Raji (cell line): ENCODE results near the gene FAM117A.

Experiments
- POLR2A ChIP-seq: IDR thresholded peaks from 2 replicates; pipeline ENCODE4 v1.6.1; 2011; ENCODE audit warnings: low read depth, low read length, control low read depth; ENCODE audit not compliant: insufficient read depth

FAM117A gene

DNA sequence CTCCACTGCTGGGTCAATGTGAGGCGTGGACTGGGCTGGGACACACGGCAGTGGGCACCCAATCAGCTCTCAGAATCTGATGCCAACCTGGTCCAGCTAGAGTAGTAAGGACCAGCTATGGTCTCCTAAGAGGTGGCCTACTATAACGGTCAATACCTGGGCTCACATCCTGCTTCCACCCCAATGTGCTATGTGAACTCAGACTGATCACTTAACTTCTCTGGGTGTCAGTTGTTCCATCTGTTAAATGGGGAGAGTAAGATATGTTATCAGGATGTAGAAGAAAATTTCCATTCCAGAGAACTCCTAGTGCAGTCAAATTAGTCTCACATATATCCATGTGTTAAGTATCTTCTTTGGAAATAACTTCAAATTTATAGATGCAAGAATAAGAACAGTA, 14.2 kb downstream of the FAM117A start:
- no peak for TF ChIP-seq POLR2A

DNA sequence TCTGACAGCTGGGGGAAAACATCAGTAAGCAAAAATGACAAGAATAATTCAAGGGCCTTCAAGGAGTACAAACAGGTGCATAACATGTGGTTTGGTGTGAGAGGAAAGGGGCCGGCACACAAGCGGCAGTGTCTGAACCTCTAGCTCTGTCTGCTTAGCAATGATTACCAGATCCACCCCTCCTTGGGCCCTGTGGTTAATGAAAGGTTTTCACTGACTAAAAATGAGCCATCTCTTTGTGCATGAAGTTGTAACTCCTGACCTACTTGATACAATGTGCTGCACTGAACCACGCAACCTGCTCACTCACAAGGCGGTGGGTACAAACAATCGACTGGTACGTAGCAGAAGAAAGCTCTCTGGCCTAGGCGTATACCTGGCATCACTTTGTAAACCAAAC, 15.1 kb downstream of the FAM117A start:
- 0 out of 2 replicates have a peak, but pooled peaks have one; percentile 19 for TF ChIP-seq POLR2A

DNA sequence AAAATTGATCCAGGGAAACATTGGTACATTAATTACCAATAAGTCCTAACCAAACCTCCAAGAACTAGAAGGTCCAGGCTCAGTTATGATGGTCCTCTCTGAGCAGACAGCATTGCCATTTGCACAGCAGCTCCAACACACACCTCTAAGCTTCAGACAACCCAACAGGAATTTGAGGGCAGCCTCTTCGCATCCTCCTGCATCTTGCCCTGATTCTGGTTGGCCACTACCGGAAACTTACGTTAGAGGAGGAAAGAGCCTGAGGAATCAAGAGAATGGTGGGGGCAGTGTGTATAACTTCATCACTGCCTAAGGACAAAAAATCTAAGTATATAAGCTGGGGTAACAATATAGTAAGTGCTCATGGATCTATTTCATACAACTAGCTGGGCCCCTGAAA, 15.7 kb downstream of the FAM117A start:
- no peak for TF ChIP-seq POLR2A

DNA sequence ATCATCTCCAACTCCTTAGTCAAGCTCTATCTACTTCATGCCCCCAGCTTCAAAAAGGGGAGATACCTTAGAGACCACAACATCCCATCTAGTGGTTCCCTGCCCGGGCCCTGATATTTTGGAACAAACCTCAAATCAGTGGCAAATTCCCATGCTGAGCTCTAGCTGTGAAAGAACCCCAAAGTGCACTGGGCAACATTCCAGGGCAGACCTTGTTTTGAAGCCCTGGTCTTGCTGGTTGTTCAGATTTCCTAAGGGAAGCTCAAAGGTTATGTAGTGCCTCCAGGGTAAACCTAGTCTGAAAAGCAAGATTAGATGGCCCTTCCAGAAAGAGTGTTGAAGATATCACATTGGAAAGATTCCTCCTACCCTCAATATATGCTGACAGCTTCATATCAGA, 16.3 kb downstream of the FAM117A start:
- TF ChIP-seq POLR2A, result no peak

DNA sequence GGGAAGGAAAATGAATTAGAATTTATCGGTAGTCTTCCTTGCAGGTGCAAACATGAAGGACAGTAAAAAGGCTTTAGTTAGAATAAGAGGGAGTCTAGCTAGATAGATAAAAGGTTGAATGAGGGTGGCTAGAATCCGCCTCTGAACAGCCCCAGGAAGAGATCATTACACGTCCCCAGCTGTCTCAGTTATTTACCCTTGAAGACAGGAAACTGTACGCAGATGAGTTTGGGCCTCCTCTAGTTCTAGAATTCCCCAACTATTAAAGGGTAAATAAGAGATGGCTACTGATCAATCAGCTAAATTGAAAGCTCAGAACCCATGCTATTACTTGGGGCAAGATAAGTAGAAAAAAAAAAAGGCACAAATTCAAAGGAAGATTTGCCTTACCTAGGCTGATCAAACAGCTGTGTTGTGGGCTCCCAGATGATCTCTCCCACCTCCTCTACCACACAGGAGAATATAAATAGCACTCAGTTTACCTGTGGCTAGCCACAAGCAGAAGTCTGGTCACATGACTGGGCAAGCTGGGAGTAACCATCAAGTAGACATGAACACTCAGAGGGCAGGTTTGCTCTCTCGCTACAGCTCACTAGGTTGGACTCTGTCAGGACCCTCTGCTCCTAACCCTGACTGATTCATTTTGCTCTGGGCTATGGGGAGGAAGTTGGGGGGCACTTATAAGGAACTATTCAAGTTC, 17.0 kb downstream of the FAM117A start:
- peak; percentile 54 for TF ChIP-seq POLR2A

DNA sequence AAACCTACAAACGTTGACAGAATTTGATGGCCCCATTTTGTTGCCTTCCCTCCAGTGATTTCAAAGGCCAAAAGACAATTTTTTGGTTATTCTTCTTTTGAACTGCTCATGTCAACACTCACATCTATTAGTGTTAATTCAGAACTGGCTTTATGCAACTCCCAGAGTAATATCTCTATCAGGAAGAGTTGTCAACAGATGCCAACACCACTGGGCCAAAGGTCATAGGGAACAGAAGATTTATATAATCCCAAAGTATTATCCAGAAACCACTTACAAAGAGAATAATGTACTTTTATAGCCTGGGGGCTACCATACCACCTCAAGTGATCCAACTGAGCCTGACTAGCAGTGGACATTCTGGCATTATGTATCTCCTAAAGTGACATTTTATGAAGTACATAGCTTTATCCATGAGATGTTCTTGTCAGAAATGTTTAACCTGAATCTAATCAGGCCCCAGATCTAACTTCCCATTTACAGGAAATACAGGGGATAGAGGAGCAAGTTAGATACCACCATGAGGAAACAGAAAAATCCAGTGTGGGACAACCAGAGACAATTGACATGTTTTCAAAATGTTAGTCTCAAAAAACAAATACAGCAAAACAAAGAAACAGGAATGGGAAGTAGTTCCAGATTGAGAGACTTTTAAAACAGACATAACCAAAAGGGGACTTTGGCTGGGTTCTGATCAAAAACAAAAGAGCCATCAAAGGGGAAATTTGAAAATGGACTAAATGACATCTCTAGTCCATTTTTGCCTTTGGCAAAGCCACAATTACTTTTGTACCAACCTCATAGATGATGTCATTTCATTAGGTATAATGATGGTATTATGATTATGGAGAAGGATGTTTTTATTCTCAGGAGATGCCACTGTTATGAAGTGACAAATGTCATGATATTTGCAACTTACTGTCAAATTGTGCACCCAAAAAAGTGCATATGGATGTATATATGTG, 18.5 kb downstream of the FAM117A start:
- no peak for TF ChIP-seq POLR2A

DNA sequence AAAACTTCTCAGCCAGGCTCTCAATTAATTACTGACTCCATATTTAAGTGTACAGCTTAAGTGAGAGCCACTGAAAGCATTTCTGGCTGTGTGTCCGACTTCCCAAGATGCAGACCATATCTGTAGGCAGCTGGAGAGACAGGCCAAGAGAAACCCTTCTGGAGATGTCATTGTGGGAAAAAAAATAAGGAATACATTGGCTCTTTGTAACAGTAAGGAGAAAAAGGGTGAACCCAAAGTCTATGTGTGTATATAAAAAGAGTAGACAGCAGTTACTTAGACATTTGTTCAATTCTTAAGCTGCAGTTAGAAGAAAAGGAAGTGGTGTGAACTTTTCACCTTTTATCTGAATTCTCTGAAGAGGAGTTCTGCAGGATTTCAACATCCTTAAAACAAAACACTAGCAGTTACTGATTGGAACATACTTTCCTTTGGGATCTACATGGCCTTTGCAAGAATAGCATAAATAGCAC, 21.7 kb downstream of the FAM117A start:
- no peak for TF ChIP-seq POLR2A

DNA sequence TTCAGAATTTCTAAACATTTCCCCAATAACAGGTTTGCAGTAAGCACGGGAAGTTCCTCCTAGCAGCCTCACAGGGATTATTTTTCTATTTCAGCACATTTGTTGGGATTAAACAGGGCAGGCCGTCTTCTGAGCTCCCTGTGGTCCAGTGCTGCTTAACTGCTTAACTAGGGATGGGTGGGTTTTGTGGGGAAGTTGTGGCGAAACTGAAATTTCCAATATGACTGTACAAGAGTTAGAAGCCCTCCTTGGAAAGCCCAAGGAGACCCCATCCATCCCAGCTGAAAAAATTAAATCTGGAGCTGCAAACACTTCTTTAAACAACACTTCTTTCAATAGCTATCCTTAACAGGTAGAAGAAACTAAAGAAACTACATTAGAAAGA, 22.2 kb downstream of the FAM117A start:
- TF ChIP-seq POLR2A, result no peak

DNA sequence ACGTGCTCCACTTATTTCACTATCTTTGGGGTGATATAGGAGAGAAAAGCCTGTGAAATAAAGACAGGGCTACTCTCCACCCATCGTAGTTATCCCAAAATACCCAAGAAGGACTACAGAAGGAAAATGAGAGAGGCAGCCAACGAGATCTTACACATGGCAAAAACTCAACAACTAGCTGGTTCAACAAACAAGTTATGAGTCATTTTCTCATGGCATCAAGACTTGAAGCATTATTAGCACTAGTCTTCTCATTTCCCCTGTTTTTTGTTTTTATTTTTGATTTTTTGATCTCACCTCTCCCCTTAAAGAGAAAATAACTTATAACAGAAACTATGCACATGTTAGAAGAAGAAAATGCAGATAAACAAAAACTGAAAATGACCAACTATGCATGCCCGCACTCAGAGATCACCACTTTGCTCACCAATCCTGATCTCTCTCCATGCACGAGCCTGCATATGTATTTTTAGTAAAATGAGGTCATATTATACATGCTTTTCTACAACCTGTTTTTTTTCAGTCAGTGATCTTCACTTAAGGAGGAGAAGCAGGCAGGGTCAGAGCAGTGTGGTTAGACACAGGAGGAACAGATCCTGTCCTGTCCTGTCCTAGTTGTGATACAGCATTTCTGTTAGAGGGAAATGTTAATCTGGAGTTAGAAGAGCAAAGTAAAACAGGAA, 22.8 kb downstream of the FAM117A start:
- peak; percentile 61; the same call in 1 of the 2 replicates for TF ChIP-seq POLR2A

DNA sequence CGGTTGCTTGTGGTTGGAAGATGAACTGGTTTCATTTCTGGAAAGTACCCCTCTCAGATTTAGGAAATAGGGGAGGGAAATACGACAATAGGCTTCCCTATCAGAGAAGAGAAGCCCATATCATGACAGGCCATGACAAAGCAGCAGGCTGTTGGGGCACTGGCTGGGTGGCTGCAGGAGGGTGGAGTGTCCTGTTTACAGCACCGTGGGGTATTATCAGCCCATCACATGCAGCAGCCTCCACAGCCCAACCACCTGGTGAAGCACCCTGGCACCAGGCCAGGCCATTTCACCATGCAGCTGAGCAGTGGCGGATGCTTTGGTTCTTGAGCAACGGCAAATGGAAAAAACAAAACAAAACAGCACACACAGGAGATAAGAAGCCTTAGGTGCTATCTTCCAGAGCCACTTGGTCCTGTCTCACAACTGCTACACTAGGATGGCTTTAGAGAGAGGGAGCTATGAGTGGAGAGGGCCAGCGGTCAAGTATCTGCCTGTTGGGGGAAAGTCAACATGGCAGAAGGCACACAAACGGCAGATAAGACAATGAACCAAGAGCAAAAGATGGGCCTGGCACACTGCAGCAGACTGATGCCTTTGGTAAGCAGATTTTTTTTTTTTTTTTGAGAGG, 24.2 kb downstream of the FAM117A start:
- TF ChIP-seq POLR2A, result peak; percentile 78

DNA sequence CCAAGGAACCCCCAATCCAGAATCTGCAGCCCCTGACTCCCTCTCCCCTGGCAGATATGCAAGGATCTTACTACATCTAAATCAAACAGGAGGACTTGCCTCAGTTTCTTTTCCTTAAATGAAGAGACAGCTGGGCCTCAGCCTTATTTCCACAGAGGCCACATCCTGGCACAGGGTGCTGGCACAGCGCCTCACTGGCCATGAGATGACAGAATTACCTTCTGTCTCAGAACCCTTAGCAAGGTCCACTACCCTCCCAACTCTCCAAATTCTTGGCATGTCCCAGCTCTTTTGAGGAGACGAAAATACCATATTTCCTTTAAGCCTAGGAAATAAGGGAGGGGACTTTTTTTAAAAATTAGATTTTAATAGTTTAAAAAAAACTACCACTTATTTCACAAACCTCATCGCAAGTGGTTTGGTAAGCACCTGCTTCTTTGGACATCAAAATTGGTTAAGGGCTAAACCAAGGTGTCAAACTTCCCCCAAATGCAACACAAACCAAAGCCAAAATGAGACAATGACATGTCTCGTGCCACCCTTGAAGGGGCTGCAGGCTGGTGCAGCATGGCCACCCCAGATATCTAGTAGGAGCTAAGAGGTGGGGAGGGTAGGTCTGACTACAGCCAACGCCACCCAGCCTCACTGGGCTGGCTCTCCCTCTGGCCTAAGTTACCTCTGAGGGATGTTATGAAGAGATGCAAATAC, 25.3 kb downstream of the FAM117A start:
- TF ChIP-seq POLR2A, result no peak

DNA sequence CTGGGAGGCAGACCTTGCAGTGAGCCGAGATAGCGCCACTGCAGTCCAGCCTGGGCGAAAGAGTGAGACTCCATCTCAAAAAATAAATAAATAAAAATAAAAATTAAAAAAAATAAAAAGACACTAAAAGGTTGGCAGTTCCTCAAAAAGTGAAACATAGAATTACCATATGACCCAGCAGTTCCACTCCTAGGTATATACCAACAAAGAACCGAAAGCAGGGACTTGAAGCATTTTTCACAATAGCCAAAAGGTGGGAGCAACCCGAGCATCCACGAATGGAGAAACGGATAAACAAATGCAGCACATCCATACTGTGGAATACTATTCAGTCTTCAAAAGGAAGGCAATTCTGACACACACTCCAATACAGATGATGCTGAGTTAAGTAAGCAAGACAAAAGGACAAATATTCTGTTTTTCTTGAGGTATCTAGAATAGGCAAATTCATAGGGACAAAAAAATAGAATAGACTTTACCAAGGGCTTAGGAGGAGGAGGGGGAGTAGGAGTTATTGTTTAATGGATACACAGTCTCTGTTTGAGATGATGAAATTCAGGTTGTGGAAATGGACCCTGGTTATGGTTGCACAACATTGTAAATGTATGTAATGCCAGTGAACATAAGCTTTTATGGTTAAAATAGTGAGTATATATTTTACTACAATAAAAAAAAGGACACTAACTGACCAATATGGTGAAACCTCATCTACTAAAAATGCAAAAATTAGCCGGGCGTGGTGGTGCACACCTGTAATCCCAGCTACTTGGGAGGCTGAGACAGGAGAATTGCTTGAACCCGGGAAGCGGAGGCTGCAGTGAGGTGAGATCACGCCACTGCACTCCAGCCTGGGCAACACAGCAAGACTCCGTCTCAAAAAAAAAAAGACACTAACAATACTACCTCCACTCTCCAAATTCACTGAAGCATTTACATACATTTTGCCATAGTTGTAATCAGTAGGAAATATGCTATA, 29.1 kb downstream of the FAM117A start:
- no peak for TF ChIP-seq POLR2A

DNA sequence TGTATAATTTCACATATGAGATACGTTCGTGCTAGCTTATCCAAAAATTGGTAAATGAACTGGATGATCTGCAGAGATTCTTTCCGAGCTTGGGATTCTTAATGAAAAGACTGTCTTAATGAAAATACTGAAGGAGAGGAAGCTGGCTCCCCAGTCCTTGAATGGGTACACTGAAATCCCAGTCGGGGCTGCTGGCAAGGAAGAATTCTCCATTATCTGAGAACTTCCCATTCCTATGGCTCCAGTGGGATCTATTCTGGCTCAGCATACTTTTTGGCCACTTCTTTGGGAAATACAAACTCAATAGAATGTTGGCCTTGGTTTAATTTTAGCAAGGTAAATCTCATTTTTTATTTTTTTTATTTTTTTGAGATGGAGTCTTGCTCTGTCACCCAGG, 32.5 kb downstream of the FAM117A start:
- TF ChIP-seq POLR2A, result no peak

DNA sequence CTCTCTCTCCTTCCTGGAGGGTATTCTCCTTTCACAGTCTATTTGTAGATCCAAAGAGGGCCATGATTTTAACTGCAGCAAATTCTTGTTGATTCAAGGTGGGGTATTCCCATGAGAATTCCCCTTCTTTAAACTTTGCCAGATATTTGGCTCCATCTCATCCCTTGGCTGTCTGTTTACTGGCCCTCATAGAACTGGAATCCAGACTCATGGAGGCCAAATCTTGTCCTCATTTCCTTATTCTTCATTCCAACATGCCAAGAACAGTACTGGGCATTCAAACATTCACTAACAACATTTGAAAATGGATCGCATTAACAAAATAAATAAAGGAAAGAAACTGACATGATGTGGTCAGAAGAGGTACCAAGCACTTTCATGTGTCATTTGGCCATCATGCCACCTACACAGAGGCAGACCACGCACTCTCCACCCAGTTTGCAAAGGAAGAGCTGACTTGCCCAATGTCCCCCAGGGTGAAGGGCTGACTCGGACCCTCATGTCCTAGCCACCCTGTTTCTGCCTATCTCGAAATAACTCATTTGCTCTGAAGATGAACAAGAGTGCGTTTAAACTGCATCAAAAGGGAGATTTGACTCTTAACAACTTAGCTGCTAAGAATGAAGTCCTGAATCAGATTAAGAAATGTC, 33.0 kb downstream of the FAM117A start:
- no peak for TF ChIP-seq POLR2A
